ENCODE measurements around the gene TCF25.

DNA sequence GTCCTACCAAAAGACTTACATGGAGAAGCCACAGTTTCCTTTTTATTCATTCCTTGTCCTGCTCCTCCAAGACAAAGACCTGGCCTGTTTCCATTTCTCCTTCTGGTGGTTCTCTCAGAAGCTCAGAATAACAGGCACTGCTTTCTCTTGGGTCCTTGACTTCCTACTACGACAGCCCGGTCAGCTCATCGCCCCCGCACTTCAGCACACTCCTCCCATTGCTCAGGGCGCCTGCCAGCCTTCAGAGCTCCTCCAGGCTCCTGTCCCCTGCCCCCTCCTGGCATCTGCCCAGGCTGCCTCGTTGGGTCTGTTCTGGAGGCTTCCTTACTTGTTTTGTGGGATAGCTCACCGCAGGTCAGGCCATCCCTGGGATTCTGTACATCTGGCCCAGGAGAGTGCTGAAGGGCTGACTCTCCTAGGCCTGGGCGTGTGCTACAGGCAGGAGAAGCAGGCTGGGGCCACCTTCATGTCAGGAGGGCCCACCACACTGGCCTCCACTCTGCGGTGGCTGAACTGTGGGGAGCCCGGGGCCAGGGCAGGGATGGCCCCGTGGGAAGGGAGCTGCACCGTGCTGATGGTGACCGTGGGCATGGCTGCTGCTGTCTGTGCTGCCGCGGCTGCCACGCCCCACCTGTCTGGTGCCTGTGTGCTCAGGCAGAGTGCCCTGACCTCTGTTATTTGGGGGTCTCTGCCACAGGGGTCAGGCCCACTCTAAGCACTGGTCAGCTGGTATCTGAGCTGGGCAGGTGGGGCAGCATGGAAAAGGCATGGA is 17.7 kb downstream of the TCF25 start:
- TF ChIP-seq, protein P1, sequence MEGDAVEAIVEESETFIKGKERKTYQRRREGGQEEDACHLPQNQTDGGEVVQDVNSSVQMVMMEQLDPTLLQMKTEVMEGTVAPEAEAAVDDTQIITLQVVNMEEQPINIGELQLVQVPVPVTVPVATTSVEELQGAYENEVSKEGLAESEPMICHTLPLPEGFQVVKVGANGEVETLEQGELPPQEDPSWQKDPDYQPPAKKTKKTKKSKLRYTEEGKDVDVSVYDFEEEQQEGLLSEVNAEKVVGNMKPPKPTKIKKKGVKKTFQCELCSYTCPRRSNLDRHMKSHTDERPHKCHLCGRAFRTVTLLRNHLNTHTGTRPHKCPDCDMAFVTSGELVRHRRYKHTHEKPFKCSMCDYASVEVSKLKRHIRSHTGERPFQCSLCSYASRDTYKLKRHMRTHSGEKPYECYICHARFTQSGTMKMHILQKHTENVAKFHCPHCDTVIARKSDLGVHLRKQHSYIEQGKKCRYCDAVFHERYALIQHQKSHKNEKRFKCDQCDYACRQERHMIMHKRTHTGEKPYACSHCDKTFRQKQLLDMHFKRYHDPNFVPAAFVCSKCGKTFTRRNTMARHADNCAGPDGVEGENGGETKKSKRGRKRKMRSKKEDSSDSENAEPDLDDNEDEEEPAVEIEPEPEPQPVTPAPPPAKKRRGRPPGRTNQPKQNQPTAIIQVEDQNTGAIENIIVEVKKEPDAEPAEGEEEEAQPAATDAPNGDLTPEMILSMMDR (IDR thresholded peaks at IDR 0.05), result no peak
- TF ChIP-seq POLR2A (IDR thresholded peaks at IDR 0.05), result no peak
